OCI-LY3 (cell line): ENCODE measurements around the gene HS3ST2.

Source experiments
- H2AFZ ChIP-seq: fragments of 200-600, 300-600 bp; shearing (Covaris generic); 2 replicates; pipeline ENCODE4 v1.6.0; 2014; ENCODE audit warnings: antibody characterized with exemption, low read depth, low read length
- H3K27ac ChIP-seq: fragments of 200-600, 300-600 bp; sonication (generic); 2 replicates; pipeline ENCODE4 v1.5.1; 2014; ENCODE audit warnings: mild to moderate bottlenecking, low read length, moderate library complexity, mixed read lengths
- H3K27me3 ChIP-seq: fragments of 200-600, 300-600 bp; sonication (generic); 2 replicates; pipeline ENCODE4 v1.6.1; 2014; ENCODE audit warnings: low read depth, low read length, mixed read lengths
- H3K36me3 ChIP-seq: fragments of 200-600, 300-600 bp; sonication (generic); replicated peaks from 2 replicates; pipeline ENCODE3; 2014; ENCODE audit warnings: low read depth, low read length, mixed read lengths
- H3K4me1 ChIP-seq: fragments of 300-600, 200-600 bp; sonication (generic); 2 replicates; pipeline ENCODE4 v1.6.1; 2014; ENCODE audit warnings: low read length, mixed read lengths
- H3K4me2 ChIP-seq: fragments of 200-600, 300-600 bp; sonication (generic); 2 replicates; pipeline ENCODE4 v1.6.1; 2014; ENCODE audit warnings: low read length, mixed read lengths
- H3K4me3 ChIP-seq: fragments of 300-600, 200-600 bp; sonication (generic); 2 replicates; pipeline ENCODE4 v1.5.1; 2014; ENCODE audit warnings: antibody characterized with exemption, mild to moderate bottlenecking, low read length, moderate library complexity
- H3K79me2 ChIP-seq: fragments of 300-600, 200-600 bp; shearing (Covaris generic); 2 replicates; pipeline ENCODE4 v1.6.1; 2014; ENCODE audit warnings: mild to moderate bottlenecking, low read length, mixed read lengths
- H3K9ac ChIP-seq: fragments of 300-600, 200-600 bp; shearing (Covaris generic); 2 replicates; pipeline ENCODE4 v1.6.0; 2014; ENCODE audit warnings: mild to moderate bottlenecking, low read length, moderate library complexity
- H3K9me3 ChIP-seq: fragments of 200-600, 300-600 bp; shearing (Covaris generic); 2 replicates; pipeline ENCODE4 v1.6.1; 2014; ENCODE audit warnings: low read length, mixed read lengths; ENCODE audit not compliant: insufficient read depth
- H4K20me1 ChIP-seq: fragments of 200-600, 300-600 bp; sonication (generic); 2 replicates; pipeline ENCODE4 v1.6.1; 2016; ENCODE audit warnings: low read length, mixed read lengths; ENCODE audit not compliant: insufficient read depth
- EZH2phosphoT487 ChIP-seq: fragments of 200-600 bp; shearing (Covaris generic); IDR thresholded peaks from 2 replicates; pipeline ENCODE4 v1.6.1; 2018; ENCODE audit warnings: antibody characterized with exemption, mixed run types, low read depth
- TF ChIP-seq, protein P1 (sequence below): fragments of 200-600, 300-600 bp; sonication (generic); IDR thresholded peaks from 2 replicates; pipeline ENCODE4 v1.5.1; 2014; ENCODE audit warnings: antibody characterized with exemption, low read length, low read depth

Gene HS3ST2

DNA sequence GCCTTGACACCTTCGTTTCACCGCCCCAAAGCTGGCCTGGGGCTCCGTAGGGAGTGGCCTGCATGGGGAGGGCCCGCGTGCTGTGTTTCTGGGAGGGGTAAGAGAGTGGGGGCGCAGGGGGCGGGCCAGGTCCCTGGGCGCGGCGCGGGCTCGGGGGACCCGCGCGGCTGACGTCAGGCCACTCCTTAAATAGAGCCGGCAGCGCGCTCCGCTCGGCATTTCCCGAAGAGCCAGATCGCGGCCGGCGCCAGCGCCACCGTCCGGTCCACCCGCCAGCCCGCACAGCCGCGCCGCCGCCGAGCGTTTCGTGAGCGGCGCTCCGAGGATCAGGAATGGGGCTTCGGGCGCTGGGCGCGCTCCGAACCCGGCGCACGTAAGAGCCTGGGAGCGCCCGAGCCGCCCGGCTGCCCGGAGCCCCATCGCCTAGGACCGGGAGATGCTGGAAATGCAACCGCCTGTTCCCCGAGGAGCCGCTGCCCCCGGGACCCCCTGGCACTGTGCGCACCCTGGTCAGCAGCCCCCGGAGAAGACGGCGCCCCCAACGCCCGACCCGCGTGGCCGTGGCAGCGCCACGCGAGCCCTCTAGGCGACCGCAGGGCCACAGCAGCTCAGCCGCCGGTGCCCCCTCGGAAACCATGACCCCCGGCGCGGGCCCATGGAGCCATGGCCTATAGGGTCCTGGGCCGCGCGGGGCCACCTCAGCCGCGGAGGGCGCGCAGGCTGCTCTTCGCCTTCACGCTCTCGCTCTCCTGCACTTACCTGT is at the start of gene HS3ST2:
HS3ST2 (plus strand) TSS at position 215 of the 763 bp plus-strand sequence; CDS start at position 664, 449 bp downstream.
- no peaks in the 10 kb centered on the region for H3K4me1 ChIP-seq
- no peak within 1 kb of the TSS for H3K9ac ChIP-seq
- no peak within 1 kb of the TSS for H3K4me2 ChIP-seq
- no peak within 1 kb of the TSS for H2AFZ ChIP-seq
- H3K79me2 ChIP-seq = no peaks in the 10 kb centered on the region
- no peaks in the 10 kb centered on the region for H4K20me1 ChIP-seq
- no peak within 1 kb of the TSS for H3K27ac ChIP-seq
- H3K9me3 ChIP-seq = no peaks in the 10 kb centered on the region
- no peak within 1 kb of the TSS for H3K4me3 ChIP-seq
- no peaks in the 10 kb centered on the region for H3K36me3 ChIP-seq
- TF ChIP-seq, protein P1, sequence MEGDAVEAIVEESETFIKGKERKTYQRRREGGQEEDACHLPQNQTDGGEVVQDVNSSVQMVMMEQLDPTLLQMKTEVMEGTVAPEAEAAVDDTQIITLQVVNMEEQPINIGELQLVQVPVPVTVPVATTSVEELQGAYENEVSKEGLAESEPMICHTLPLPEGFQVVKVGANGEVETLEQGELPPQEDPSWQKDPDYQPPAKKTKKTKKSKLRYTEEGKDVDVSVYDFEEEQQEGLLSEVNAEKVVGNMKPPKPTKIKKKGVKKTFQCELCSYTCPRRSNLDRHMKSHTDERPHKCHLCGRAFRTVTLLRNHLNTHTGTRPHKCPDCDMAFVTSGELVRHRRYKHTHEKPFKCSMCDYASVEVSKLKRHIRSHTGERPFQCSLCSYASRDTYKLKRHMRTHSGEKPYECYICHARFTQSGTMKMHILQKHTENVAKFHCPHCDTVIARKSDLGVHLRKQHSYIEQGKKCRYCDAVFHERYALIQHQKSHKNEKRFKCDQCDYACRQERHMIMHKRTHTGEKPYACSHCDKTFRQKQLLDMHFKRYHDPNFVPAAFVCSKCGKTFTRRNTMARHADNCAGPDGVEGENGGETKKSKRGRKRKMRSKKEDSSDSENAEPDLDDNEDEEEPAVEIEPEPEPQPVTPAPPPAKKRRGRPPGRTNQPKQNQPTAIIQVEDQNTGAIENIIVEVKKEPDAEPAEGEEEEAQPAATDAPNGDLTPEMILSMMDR = no peak
- TF ChIP-seq EZH2phosphoT487 = no peak
- peaks cover 6% of the 10 kb centered on the region for H3K27me3 ChIP-seq

DNA sequence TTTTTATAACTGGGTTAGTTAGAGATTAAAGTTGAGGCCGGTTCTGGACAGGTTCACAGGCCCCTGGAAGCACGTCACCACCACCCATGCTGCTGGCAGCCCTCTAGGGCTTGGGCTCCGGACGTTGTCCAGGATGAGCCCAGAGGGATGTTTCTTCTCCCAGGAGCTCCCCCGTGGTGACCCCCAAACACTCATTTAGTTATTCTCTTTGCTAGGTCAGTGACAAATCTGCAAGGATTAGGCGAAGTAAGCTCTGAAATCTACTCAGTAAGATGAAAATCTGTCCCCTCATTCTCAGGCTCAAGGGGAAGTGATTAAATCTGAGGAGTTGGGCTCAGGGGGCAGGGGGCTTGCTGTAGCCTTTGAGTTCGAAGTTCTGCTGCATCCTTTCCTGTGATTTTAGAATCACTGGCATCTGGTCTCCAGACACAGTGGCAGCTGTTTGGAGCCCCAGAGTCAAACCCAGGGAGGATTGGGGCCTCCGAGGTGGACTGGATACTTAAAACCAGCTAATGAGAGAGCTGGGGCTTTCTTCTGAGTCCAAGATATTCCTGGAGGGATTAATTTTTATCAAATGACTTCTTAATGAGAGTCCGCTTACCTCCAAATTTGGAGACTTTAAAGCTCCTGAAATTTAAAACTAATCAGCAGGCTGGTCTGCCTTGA is 49.2 kb upstream of the HS3ST2 start:
- H3K36me3 ChIP-seq = no peaks in the 10 kb centered on the region
- no peak overlapping the region; the same call in 1 of the 2 replicates for H2AFZ ChIP-seq
- H3K27me3 ChIP-seq = 0 out of 2 replicates have a peak, but pooled peaks cover 2% of the 10 kb centered on the region
- H4K20me1 ChIP-seq = no peaks in the 10 kb centered on the region
- TF ChIP-seq, protein P1 = no peak
- no peak for TF ChIP-seq EZH2phosphoT487
- H3K4me1 ChIP-seq = no peaks in the 10 kb centered on the region
- H3K27ac ChIP-seq = no peak overlapping the region
- no peaks in the 10 kb centered on the region for H3K9me3 ChIP-seq
- no peaks in the 10 kb centered on the region for H3K79me2 ChIP-seq
- H3K4me3 ChIP-seq = no peak overlapping the region
- no peak overlapping the region for H3K9ac ChIP-seq
- no peak overlapping the region for H3K4me2 ChIP-seq

DNA sequence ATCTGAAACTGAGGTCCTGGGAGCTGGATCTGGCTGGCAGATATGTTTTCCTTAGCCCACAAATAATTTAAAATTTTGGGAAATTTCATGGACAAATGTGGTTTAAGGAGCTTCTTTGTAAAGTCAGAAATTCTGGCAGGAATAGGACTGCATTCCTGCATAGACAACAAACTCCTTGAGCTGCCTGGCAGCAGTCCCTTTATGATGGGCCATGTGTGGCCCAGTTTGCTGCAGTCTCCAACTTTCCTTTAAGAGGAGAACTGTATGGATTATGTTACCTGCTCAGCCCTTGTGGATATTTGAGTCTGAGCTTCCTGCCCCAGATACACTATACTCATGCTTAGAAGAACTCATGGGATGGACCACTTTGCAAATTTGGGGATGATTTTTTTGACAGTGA is 48.5 kb upstream of the HS3ST2 start:
- H3K36me3 ChIP-seq = no peaks in the 10 kb centered on the region
- no peak for TF ChIP-seq EZH2phosphoT487
- TF ChIP-seq, protein P1 = no peak
- H3K27ac ChIP-seq = no peak overlapping the region
- H4K20me1 ChIP-seq = no peaks in the 10 kb centered on the region
- H3K9ac ChIP-seq = no peak overlapping the region
- no peak overlapping the region for H3K4me2 ChIP-seq
- no peaks in the 10 kb centered on the region for H3K4me1 ChIP-seq
- no peaks in the 10 kb centered on the region for H3K79me2 ChIP-seq
- no peak overlapping the region for H3K4me3 ChIP-seq
- H2AFZ ChIP-seq = no peak overlapping the region
- no peaks in the 10 kb centered on the region for H3K9me3 ChIP-seq
- 0 out of 2 replicates have a peak, but pooled peaks cover 2% of the 10 kb centered on the region for H3K27me3 ChIP-seq

DNA sequence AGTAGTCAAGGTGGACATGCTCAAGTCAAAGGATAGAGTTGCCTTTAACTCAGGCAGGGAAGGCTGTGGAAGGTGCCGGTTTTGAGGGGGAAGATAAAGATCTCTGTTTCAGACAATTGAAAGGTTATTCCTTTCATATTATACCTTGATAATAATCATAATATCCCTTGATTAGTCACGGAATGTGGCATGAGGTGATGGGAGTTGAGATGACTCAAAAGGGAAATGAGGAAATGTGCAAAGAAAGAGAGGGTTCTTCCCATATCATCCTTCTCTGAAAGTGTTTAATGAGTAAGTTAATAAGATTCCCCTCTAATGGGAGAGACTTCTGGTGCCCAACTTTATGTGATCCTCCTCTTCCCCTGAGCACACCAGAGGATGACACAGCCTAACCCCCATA is 43.1 kb upstream of the HS3ST2 start:
- no peaks in the 10 kb centered on the region for H4K20me1 ChIP-seq
- H3K27ac ChIP-seq = no peak overlapping the region
- H3K79me2 ChIP-seq = no peaks in the 10 kb centered on the region
- H3K9ac ChIP-seq = no peak overlapping the region
- no peaks in the 10 kb centered on the region for H3K4me1 ChIP-seq
- no peak overlapping the region for H2AFZ ChIP-seq
- H3K9me3 ChIP-seq = no peaks in the 10 kb centered on the region
- TF ChIP-seq, protein P1 = no peak
- no peak for TF ChIP-seq EZH2phosphoT487
- peaks cover 12% of the 10 kb centered on the region for H3K27me3 ChIP-seq
- no peak overlapping the region for H3K4me3 ChIP-seq
- no peak overlapping the region for H3K4me2 ChIP-seq
- H3K36me3 ChIP-seq = no peaks in the 10 kb centered on the region
